ENCODE data around the gene CCDC33.

- TF ChIP-seq EZH2phosphoT487 (IDR thresholded peaks at IDR 0.05; ENCODE audit: low read length) (no peak), CTCF (IDR thresholded peaks at IDR 0.05; ENCODE audit: low read length) (no peak)
These were observed 134.3 kb downstream of the CCDC33 start for GRCh38 chr15:74370471-74370870.
